ENCODE data around the gene AMPD3.

- TF ChIP-seq, protein P1, sequence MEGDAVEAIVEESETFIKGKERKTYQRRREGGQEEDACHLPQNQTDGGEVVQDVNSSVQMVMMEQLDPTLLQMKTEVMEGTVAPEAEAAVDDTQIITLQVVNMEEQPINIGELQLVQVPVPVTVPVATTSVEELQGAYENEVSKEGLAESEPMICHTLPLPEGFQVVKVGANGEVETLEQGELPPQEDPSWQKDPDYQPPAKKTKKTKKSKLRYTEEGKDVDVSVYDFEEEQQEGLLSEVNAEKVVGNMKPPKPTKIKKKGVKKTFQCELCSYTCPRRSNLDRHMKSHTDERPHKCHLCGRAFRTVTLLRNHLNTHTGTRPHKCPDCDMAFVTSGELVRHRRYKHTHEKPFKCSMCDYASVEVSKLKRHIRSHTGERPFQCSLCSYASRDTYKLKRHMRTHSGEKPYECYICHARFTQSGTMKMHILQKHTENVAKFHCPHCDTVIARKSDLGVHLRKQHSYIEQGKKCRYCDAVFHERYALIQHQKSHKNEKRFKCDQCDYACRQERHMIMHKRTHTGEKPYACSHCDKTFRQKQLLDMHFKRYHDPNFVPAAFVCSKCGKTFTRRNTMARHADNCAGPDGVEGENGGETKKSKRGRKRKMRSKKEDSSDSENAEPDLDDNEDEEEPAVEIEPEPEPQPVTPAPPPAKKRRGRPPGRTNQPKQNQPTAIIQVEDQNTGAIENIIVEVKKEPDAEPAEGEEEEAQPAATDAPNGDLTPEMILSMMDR (IDR thresholded peaks at IDR 0.05) = peak; percentile 62 to 85 (median 74)
- no peak for TF ChIP-seq POLR2A (IDR thresholded peaks at IDR 0.05)
Measured at GRCh38 chr11:10405865-10406592, 49.0 kb upstream of the AMPD3 start.
